K562 (cell line): ENCODE data around the gene EFNA1. TPM values are rescaled to one million over a fixed set of nuclear protein-coding genes. Genes with fewer than 3 reads are reported as not detected.

Source experiments
- ARID1B ChIP-seq: fragments of 450-650 bp; IDR thresholded peaks from 2 replicates; pipeline ENCODE4 v1.6.1; 2016; ENCODE audit warnings: antibody characterized with exemption, mild to moderate bottlenecking, inconsistent platforms
- ARID2 ChIP-seq: fragments of 450-650 bp; IDR thresholded peaks from 2 replicates; pipeline ENCODE4 v1.6.1; 2017; ENCODE audit warnings: antibody characterized with exemption, mild to moderate bottlenecking
- BDP1 ChIP-seq: IDR thresholded peaks from 3 replicates; pipeline ENCODE4 v1.6.1; 2011; ENCODE audit not compliant: insufficient read length, insufficient read depth
- MCM7 ChIP-seq, 2 experiments: fragments of 450-650 bp; IDR thresholded peaks; 2 replicates each; pipeline ENCODE4 v1.6.1; 2016 to 2018
- MYC ChIP-seq, 2 experiments: fragments of 250-450 bp in 1 of 2; sonication (Bioruptor Pico) in 1 of 2; IDR thresholded peaks; 2 replicates each; pipeline versions ENCODE4 v1.5.1 to v1.6.1; 2012 to 2021; ENCODE audit warnings: low read depth in 2 of 2, borderline replicate concordance in 1 of 2, improper control_type of control experiment in 1 of 2, low read length in 1 of 2, mild to moderate bottlenecking in 1 of 2, moderate library complexity in 1 of 2
- NCOA4 ChIP-seq: fragments of 450-650 bp; IDR thresholded peaks from 2 replicates; pipeline ENCODE4 v1.6.1; 2018; ENCODE audit warnings: mild to moderate bottlenecking; ENCODE audit not compliant: partially characterized antibody
- NFATC3 ChIP-seq: fragments of 450-650 bp; IDR thresholded peaks from 2 replicates; pipeline ENCODE4 v1.6.1; 2017; ENCODE audit warnings: mild to moderate bottlenecking
- POLR2A ChIP-seq: fragments of 450-650 bp; conservative IDR thresholded peaks from 2 replicates; pipeline ENCODE4 v1.6.1; 2016
- RBM39 ChIP-seq: fragments of 200-400 bp; formaldehyde crosslinking; optimal IDR thresholded peaks from 2 replicates; pipeline ENCODE3; 2018; ENCODE audit warnings: low read depth, low read length
- SMC3 ChIP-seq: conservative IDR thresholded peaks from 2 replicates; pipeline ENCODE4 v1.6.1; 2011; ENCODE audit warnings: low read depth, low read length, improper control_type of control experiment; ENCODE audit not compliant: insufficient read depth
- TBL1XR1 ChIP-seq, 2 experiments: IDR thresholded peaks; 2 replicates each; pipeline ENCODE4 v1.6.1; 2012; ENCODE audit warnings: improper control_type of control experiment in 2 of 2, low read length in 2 of 2, mild to moderate bottlenecking in 1 of 2
- ZEB2 ChIP-seq: fragments of 450-650 bp; IDR thresholded peaks from 2 replicates; pipeline ENCODE4 v1.6.1; 2016
- ZNF121 ChIP-seq: sonication (generic); formaldehyde crosslinking; conservative IDR thresholded peaks from 2 replicates; pipeline ENCODE4 v1.8.0; 2022; ENCODE audit warnings: missing genetic modification reagents
- ZNF586 ChIP-seq: fragments of 450-650 bp; formaldehyde crosslinking; conservative IDR thresholded peaks from 2 replicates; pipeline ENCODE4 v1.4.0; 2020; ENCODE audit warnings: mild to moderate bottlenecking, moderate library complexity
- ZNF644 ChIP-seq: fragments of 200-800 bp; sonication (Bioruptor generic); IDR thresholded peaks from 2 replicates; pipeline ENCODE4 v1.6.1; 2016; ENCODE audit warnings: low read depth, missing genetic modification characterization, missing compliant biosample characterization
- ZNF764 ChIP-seq: fragments of 250-450 bp; sonication (Bioruptor Pico); IDR thresholded peaks from 2 replicates; pipeline ENCODE4 v1.4.0; 2020; ENCODE audit warnings: low read depth, mild to moderate bottlenecking, moderate library complexity
- polyA plus RNA-seq, 8 experiments: library from polyadenylated mRNA; depleted of rRNA in 4 of 8; stranded (reverse) in 5 of 8; unstranded in 3 of 8; fragments of >200 nt; fragmentation: Nextera tagmentation in 2 of 8; fragmentation: Illumina TruSeq in 1 of 8; extraction: Ambion mirVana in 2 of 8; extraction: Trizol in 1 of 8; gene quantifications; 2 replicates each; pipeline versions ENCODE4 v1.2.1 to v1.2.3, GENCODE V29; 2011 to 2014; ENCODE audit warnings: inconsistent platforms in 1 of 8, missing spikeins in 1 of 8
- total RNA-seq, 7 experiments: library from RNA; depleted of rRNA in 6 of 7; stranded (reverse); fragments of >200 nt in 6 of 7; fragmentation: Illumina TruSeq in 2 of 7; extraction: Trizol in 2 of 7; gene quantifications; 2 replicates each; pipeline versions ENCODE4 v1.2.1 to v1.2.3, GENCODE V29; 2011 to 2021; ENCODE audit warnings: low replicate concordance in 1 of 7
- TF ChIP-seq, protein P1 (sequence below): fragments of 250-450 bp; sonication (Bioruptor Pico); IDR thresholded peaks from 2 replicates; pipeline ENCODE4 v1.8.0; 2021; ENCODE audit warnings: moderate library complexity, mild to moderate bottlenecking, inconsistent platforms
- TF ChIP-seq, protein P2 (sequence below): fragments of 450-650 bp; IDR thresholded peaks from 2 replicates; pipeline ENCODE4 v1.6.1; 2017; ENCODE audit warnings: antibody characterized with exemption

EFNA1 gene
- total and polyA plus RNA-seq, 9 of the 15 experiments (the other 6 are each of a cell fraction or from before 2014, with no cell fraction given) = 2.1 to 9.3 (median 3.0) TPM

DNA sequence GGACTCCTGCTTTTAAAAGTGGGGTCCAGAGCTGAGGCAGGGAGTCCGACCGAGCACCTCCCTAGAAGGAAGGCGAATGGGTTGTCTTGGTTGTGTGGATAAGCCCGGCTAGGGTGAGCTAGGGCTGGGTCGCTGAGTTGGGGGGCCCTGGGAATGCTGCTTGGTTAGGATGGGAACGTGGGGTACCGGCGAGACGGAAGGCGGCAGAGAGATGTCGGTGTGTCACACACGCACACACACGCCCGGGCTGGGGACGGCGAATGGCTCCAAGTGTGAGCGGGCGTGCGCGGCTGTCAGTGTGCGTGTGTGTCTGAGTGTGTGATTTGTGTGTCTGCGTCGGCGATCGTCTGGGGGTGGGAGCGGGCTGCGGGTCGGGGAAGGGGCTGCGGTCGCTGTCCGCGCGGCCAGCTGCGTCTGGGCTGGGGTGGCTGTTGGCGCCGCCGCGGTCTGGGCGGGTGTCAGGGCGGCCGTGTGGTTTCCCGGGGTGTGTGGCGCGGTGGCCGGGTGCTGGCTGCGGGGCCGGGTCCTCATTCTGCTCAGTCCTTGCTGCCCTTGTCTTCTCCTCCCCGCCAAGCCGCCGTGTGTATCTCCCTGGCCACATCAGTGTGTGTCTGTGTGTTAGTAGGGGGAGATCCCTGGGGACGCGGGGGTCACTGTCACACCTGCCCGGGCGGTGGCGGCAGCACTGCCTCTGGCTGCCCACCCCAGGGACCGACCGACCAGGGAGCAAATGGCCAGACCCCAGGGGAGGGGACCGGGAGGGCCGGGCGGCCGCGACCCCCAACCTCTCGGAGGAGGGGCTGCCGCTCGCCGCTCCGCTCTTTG is 48.0 kb upstream of the EFNA1 start (continued):
- TF ChIP-seq BDP1 (no peak), SMC3 (no peak), ARID2 (no peak), ZNF121 (CRISPR knock-in tag) (no peak), NCOA4 (no peak), ZNF764 (CRISPR knock-in tag) (no peak), ZNF586 (CRISPR knock-in tag) (no peak), MCM7 (IDR thresholded peaks at IDR 0.05) (no peak), MYC (IDR thresholded peaks at IDR 0.05; ENCODE audit: low read depth, low read length) (no peak), MYC (CRISPR knock-in tag; IDR thresholded peaks at IDR 0.05; ENCODE audit: borderline replicate concordance, low read depth) (no peak), ZEB2 (no peak), RBM39 (no peak), NFATC3 (no peak), POLR2A (no peak), TBL1XR1 (IDR thresholded peaks at IDR 0.05; ENCODE audit: low read length in 2 of 2) (no peak), ARID1B (no peak), ZNF644 (tag) (no peak)
- TF ChIP-seq, protein P1, sequence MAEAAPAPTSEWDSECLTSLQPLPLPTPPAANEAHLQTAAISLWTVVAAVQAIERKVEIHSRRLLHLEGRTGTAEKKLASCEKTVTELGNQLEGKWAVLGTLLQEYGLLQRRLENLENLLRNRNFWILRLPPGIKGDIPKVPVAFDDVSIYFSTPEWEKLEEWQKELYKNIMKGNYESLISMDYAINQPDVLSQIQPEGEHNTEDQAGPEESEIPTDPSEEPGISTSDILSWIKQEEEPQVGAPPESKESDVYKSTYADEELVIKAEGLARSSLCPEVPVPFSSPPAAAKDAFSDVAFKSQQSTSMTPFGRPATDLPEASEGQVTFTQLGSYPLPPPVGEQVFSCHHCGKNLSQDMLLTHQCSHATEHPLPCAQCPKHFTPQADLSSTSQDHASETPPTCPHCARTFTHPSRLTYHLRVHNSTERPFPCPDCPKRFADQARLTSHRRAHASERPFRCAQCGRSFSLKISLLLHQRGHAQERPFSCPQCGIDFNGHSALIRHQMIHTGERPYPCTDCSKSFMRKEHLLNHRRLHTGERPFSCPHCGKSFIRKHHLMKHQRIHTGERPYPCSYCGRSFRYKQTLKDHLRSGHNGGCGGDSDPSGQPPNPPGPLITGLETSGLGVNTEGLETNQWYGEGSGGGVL (CRISPR knock-in tag) = no peak
- TF ChIP-seq, protein P2, sequence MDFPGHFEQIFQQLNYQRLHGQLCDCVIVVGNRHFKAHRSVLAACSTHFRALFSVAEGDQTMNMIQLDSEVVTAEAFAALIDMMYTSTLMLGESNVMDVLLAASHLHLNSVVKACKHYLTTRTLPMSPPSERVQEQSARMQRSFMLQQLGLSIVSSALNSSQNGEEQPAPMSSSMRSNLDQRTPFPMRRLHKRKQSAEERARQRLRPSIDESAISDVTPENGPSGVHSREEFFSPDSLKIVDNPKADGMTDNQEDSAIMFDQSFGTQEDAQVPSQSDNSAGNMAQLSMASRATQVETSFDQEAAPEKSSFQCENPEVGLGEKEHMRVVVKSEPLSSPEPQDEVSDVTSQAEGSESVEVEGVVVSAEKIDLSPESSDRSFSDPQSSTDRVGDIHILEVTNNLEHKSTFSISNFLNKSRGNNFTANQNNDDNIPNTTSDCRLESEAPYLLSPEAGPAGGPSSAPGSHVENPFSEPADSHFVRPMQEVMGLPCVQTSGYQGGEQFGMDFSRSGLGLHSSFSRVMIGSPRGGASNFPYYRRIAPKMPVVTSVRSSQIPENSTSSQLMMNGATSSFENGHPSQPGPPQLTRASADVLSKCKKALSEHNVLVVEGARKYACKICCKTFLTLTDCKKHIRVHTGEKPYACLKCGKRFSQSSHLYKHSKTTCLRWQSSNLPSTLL = no peak
